Astrocyte (in vitro differentiated cells and primary cell): ENCODE results near the gene EGFL8.

Experiments
- CTCF ChIP-seq: IDR thresholded peaks from 2 replicates; pipeline ENCODE4 v1.5.1; 2011; ENCODE audit warnings: low read depth, mild to moderate bottlenecking, inconsistent platforms, low read length, moderate library complexity; ENCODE audit not compliant: insufficient read depth
- EZH2 ChIP-seq: IDR thresholded peaks from 2 replicates; pipeline ENCODE4 v1.6.1; 2012; ENCODE audit warnings: mild to moderate bottlenecking, low read length, inconsistent platforms; ENCODE audit not compliant: insufficient read depth

DNA sequence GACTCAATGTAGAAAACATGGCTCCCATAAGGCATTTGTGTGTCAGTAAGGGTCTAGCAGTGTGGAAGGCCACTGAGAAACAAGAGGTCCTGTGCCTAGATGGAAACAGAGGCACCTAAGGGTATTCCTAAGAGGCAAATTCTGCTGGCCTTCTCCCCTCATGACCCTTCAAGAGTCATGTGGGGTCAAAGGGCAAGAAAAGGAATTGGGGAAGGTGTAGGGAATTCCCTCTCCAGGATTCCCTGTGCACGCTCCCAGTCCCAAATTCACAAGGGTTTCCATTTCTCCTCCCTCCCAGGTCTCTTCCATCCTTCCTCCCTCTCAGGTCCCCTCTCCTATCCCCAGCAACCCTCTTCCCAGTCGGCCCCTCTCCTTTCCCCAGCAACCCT lies 10.9 kb downstream of the EGFL8 start:
- TF ChIP-seq CTCF = no peak
- TF ChIP-seq EZH2 = no peak
